D721Med (cell line): ENCODE results near the gene NOL3.

Experiments
- DNase-seq: peaks from one replicate; pipeline ENCODE4 v3.0.0; 2011; ENCODE audit warnings: low spot score; ENCODE audit not compliant: insufficient read length
- FAIRE-seq: peaks from 2 replicates; lab custom pipeline; 2011; peaks lifted over from hg19 to GRCh38; lab: Jason Lieb, UNC
- TF ChIP-seq, protein P1 (sequence below): IDR thresholded peaks from 2 replicates; pipeline ENCODE4 v1.5.1; 2012; ENCODE audit warnings: mild to moderate bottlenecking, control low read depth; ENCODE audit not compliant: insufficient read depth; ENCODE audit errors: missing control alignments

The NOL3 gene

DNA sequence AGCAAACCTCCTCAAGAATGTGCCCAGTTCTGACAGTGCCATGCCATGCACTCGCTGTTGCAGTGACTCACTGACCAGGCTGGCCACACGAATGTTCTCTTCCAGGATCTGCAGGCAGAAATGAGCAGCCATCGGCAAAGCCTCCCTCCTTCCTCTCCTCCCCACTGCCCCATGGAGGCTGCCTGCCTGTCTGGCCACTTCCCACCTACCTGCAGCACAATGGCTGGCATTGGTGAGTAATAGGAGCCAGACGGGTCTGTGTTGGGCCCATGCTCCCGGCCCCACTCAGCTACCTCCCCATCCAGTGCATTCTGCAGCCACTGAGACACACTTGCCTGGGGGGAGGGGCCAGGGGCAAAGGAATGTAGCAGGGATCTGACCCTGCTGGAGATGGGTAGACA is 16.2 kb downstream of the NOL3 start:
- FAIRE-seq = no peak

DNA sequence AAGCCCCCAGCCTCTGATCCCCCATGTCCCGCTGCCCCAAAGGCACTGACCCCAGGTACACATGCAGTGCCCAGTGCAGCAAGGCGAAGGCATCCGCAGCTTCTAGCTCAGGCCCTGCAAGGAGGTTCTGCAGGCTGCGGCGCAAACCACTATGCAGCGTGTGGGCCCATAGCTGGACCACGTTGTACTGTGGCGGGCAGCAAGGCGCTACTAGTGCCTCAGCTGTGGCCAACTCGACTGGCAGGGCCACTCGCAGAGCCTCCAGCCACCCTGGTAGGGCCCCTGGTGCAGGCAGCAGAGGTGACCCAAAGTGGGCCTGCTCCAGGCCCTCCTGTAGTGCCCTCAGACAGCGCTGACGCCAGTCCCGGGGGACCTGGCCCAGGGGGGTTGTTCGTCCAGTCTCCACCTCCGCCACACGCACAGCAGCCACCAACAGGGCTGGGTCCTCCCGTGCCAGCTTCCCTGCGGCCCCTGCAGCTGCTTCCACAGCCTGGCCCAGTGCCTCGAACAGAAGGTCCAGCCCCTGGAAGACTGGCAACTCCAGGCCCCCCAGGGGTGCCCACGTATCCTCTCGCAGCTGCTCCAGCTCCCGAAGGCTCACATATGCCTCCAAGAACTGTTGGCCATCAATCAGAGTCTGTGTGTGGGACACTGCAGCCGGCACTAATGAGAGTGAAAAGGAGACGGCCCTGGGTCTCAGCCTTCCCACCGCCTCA is 17.0 kb downstream of the NOL3 start:
- TF ChIP-seq, protein P1, sequence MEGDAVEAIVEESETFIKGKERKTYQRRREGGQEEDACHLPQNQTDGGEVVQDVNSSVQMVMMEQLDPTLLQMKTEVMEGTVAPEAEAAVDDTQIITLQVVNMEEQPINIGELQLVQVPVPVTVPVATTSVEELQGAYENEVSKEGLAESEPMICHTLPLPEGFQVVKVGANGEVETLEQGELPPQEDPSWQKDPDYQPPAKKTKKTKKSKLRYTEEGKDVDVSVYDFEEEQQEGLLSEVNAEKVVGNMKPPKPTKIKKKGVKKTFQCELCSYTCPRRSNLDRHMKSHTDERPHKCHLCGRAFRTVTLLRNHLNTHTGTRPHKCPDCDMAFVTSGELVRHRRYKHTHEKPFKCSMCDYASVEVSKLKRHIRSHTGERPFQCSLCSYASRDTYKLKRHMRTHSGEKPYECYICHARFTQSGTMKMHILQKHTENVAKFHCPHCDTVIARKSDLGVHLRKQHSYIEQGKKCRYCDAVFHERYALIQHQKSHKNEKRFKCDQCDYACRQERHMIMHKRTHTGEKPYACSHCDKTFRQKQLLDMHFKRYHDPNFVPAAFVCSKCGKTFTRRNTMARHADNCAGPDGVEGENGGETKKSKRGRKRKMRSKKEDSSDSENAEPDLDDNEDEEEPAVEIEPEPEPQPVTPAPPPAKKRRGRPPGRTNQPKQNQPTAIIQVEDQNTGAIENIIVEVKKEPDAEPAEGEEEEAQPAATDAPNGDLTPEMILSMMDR = no peak
- FAIRE-seq (no peak), DNase-seq (no peak)

More for the DNA sequence above, 16.2 kb downstream of the NOL3 start:
- no peak for DNase-seq
- TF ChIP-seq, protein P1 = no peak

DNA sequence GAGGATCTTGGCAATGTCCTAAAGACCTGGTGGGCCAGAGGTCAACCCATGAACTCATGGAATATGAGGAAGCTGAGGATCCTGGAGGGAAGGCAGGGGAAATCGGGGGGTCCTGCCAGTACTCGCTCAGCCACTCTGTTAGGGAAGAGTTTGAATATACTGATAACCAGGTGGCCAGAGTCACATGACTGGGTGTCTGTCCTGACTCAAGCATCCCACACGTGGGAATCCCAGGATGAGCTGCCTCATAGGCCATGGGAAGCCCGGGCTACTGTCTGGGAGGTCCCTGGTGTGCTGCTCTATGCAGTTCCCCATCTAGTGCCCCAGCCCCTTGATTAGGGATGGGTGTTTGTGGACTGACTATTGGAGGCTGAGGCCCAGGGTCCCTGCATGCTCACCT is 18.0 kb downstream of the NOL3 start:
- no peak for FAIRE-seq

DNA sequence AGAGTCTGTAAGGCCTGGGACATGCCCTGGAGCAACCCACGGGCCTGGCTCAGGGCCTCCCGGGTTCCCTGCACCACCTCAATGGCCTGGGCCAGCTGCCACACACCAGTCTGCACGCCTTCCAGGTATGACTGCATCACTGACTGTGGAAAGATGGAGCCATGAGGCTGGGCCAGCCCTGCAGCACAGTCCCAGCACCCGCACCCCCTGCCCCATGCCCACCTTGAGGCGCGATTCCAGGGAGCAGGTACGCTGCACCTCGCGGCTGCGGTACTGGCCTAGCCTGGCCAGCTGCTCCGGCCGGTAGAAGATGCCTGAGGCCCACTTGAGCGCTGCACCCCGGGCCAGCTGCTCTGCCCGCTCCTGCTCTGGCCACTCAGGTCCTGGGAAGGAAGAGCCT is 18.5 kb downstream of the NOL3 start:
- FAIRE-seq (no peak), DNase-seq (no peak)
- TF ChIP-seq, protein P1 = no peak

More for the DNA sequence above, 18.0 kb downstream of the NOL3 start:
- DNase-seq = no peak
- TF ChIP-seq, protein P1 = no peak

DNA sequence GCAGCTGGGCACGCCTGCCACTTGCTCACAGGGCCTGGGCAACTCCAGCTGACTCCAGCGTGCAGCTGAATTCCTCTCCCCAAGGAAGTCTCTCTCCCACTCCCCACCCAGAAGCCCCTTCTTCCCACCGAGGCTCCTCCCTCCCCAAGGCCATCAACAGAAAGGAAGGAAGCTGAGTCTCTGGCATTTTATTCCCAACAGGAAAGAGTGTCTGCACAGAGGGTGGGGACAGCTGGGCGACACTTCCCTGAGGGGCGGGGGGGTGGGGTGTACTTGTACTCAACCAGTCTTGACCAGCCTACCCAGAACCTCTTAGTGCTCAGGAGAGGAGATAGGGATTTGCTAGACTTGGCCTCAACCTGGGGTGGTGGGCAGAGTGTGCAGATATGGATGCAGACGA is 19.7 kb downstream of the NOL3 start, which contains the start of gene EXOC3L1:
EXOC3L1 (minus strand) TSS at position 96 of the 400 bp plus-strand sequence. CDS start 460 bp downstream, outside the sequence.
- FAIRE-seq = no peak
- TF ChIP-seq, protein P1 = no peak
- no peak for DNase-seq

DNA sequence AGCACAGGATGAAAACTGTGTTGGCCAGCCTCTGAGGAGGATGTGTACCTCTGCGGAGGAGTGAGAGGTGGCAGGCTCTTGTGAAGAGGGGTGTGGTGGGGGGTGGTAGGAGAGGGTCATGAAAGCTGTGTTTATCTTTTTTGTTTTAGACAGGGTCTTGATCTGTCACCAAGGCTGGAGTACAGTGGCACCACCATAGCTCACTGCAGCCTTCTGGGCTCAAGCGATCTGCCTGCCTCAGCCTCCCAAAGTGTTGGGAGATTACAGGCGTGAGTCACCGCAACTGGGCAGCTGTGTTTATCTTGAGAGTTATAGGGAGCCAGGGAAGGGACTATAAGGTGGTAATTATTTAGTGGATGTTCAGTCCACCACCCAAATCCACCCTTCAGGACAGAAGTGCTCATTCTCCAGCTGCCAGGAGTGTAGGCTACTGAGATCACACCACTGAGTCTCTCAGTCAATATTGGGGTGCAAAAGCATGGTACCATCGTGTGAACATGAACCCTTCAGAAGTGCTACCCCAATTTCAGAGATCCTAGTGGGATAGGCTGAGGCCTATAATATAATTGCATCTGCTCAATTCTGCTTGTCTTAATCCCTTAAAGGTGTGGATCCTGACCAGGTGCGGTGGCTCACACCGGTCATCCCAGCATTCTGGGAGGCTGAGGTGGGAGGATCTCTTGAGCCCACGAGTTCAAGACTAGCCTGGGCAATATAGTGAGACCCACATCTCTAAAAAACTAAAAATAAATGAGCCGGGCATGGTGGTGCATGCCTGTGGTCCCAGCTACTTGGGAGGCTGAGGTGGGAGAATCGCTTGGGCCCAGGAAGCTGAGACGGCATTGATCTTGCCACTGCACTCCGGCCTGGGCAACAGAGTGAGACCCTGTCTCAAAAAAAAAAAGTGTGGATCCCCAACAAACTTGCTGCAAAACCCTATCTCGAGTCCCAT is 20.4 kb downstream of the NOL3 start:
- DNase-seq (no peak), FAIRE-seq (no peak)
- TF ChIP-seq, protein P1 = no peak
